Measurements from ENCODE around the gene SPDYE18. TPM values are rescaled to one million over a fixed set of nuclear protein-coding genes. Genes with fewer than 3 reads are reported as not detected.
"Not testable (repeated sequence)": the region's sequence is repeated elsewhere in the genome, so short reads cannot be mapped to it uniquely, and the experiment has no call there.

Gene SPDYE18
- total RNA-seq, 1 donor from 2014 or later = 0.55 TPM

DNA sequence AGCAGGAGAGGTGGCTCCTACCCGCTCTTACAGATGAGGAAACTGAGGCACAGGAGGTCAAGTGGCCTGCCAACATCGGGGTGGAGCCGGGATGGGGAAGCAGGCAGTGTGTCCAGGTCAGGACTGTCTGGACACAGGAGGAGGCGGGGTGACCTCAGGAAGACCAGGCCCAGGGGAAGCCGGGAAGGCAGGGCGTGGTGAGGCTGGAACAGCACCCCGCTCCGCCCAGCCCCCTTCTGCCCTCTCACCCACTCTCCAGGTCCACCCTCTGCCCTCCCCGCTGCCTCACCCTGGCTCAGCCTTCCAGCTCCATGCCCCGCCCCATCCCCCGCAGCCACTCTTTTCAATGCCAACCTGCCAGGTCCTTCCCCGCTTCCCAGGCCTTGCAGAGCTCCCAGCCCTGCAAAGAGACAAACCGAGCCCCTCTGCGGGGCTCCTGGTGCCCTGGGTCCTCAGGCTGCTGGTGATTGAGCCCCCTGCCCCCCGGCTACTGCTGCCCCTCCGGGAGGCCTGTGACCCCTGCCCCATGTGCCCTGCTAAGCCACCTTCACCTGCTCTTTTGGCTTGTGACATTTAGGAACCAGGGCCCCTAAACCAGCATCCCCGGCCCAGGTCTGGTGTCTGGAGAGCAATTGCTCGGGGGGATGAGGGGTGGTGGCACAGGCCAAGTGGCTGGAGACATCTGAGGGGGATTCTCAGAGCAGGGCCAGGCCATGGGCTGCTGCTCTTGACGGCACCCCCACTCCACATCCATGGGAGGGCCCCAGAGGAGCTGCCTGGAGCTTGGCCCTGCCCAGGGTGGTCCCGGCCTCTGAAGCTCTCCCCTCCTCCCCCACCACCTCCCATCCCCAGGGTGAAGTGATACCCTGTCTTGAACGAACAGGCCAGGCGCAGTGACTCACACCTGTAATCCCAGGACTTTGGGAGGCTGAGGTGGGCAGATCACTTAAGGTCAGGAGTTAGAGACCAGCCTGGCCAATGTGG lies 55.9 kb downstream of the SPDYE18 start:
- DNase-seq (ENCODE audit: low read depth) = not testable (repeated sequence)

DNA sequence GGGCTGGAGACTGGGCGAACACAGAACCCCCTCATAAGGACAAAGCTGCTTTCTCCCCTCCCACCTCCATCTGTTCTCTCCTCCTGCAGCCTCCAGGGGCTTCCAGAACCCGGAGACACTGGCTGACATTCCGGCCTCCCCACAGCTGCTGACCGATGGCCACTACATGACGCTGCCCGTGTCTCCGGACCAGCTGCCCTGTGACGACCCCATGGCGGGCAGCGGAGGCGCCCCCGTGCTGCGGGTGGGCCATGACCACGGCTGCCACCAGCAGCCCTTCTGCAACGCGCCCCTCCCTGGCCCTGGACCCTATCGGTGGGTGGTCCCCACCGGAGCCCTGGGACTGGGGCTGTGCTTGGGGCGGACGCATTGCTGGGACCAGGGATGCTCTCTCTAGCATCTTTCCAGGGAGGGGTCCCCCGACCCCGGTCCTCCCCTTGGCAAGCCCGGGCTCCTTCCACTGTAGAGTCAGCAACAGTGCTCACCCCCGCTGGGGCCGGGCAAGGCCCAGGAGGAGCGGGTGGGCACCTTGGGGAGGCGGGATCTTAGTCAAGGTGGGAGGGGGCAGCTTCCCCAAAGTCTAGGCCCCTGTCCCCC lies 56.8 kb downstream of the SPDYE18 start:
- DNase-seq (ENCODE audit: low read depth) = not testable (repeated sequence)

DNA sequence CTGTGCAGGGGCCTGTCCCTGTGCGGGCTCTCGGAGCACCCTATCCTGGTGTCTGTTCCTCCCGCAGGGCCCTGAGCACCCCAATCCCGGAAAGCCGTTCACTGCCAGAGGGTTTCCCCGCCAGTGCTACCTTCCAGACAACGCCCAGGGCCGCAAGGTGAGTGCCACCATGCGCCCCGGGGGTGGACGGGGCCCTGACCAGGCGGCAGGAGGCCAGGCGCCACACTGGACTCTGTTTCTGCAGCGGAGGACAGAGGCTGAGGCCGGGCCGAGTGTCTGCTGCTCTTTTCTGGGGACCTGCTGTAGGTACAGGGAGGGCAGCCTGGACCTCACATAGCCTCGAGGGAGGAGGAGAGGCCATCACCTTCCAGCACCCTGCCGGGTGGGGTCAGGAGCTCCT lies 58.2 kb downstream of the SPDYE18 start:
- not testable (repeated sequence) for DNase-seq (ENCODE audit: low read depth)

DNA sequence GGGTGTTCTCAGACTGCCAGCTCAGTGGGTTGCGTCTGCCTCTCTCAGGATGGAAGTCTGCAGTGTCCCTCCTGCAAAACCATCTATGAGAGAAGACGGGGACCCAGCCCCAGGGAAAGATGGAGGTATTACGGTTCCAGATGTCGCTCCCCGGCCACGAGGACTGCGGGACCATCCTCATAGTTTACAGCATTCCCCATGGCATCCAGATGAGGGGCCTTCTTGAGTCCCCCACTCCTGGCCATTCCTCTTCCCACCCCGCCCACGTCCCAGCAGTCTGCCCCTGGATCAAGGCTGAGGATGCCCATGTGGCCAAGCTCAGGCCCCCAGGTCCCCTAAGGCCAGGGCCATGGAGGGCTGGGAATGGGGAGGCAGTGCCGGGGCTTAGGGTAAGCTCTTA lies 59.1 kb downstream of the SPDYE18 start:
- not testable (repeated sequence) for DNase-seq (ENCODE audit: low read depth)

DNA sequence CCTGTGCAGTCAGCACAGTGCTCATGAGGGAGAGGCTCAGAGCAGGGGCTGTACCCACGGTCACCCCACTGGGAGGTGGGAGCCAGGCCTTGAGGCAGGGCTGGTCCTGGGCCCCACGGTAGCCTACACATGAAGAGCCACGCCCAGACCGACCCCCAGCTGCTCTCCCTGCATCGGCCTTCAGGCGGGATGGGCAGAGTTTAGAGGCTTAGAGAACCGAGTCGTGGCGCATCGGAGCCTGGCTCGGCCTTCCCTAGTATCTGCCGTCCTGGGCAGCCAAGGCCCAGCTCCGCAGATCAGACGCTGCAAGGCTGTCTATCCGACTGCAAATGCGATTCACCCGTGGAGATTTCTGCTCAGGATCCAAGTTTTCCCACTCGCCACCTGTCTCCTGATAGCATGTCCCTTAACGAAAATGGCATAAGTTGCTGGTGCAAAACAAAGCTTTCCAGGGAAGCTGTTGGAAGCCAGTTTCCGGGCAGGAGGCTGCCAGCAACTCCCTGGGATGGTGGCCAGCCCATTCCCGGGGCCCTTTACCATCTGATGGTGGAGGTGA lies 59.6 kb downstream of the SPDYE18 start:
- not testable (repeated sequence) for DNase-seq (ENCODE audit: low read depth)

DNA sequence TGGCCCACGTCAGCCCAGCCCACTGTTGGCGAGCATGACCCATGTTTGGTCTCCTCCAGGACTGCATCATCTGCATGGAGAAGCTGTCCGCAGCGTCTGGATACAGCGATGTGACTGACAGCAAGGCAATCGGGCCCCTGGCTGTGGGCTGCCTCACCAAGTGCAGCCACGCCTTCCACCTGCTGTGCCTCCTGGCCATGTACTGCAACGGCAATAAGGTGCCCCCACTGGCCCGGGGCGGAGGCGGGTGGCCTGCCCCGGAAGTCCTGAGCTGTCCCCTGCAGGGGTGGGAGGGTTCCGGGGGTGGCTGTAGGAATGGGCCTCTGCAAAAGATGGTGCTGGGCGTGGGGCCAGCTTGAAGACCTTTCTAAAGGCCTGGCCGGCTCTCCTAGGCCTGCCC lies 60.3 kb downstream of the SPDYE18 start:
- not testable (repeated sequence) for DNase-seq (ENCODE audit: low read depth)

Other genes starting within 250 kb of the SPDYE18 start
- not detected in 2 replicates for gene SPDYE17, start 30.2 kb downstream of the SPDYE18 start, total RNA-seq
- gene CCDC146, start 60.1 kb upstream of the SPDYE18 start, total RNA-seq = 10.8 and 13.2 TPM in 2 replicates
- gene FGL2, start 137.3 kb upstream of the SPDYE18 start, total RNA-seq = 0.30 and 1.0 TPM in 2 replicates